HG02798 (cell line): ENCODE results near the gene SLC45A1.
A peak's percentile ranks its signal among the peaks of the same experiment; 100 is the strongest.

Experiments
- ATAC-seq: cut with Tn5 transposase; IDR thresholded peaks from one replicate; pipeline ENCODE4 v1.9.1; 2021; ENCODE audit warnings: mild to moderate bottlenecking; ENCODE audit not compliant: unreplicated experiment, poor library complexity

SLC45A1 gene

DNA sequence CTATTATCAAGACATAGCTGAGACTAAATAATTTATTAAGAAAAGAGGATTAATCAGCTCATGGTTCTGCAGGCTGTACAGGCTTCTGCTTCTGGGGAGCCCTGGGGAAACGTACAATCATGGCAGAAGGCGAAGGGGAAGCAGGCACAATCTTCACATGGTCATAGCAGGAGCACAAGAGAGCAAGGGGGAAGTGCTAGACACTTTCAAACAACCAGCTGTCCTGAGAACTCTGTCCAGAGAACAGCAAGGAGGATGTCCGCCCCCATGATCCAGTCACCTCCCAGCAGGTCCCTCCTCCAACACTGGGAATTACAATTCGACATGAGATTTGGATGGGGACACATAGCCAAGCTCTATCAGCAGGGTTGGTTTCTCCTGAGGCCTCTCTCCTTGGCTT lies 10.3 kb upstream of the SLC45A1 start:
- no peak for ATAC-seq

DNA sequence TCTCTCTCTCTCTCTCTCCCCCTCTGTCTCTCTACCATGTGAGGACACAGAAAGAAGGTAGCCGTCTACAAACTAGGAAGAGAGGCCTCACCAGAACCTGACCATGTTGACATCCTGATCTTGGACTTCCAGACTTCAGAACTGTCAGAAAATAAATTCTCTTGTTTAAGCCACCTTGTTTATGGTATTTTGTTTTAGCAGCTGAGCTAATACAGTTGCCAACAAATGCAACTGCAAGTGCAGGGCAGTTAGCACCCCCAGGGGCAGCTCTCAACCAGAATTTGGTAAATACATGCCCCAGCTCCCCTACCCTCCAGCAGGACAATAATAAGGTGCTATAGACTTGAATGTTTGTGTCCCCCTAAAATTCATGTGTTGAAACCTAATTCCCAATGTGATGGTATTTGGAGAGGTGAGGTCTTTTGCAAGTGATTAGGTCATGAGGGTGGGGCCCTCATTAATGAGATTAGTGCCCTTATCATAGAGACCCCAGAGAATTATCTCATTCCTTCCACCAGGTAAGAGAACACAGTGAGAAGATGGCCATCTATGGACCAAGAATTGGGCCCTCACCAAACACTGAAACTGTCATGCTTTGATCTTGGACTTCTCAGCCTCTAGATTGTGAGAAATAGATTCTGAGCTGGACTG lies 6.7 kb upstream of the SLC45A1 start:
- no peak for ATAC-seq

DNA sequence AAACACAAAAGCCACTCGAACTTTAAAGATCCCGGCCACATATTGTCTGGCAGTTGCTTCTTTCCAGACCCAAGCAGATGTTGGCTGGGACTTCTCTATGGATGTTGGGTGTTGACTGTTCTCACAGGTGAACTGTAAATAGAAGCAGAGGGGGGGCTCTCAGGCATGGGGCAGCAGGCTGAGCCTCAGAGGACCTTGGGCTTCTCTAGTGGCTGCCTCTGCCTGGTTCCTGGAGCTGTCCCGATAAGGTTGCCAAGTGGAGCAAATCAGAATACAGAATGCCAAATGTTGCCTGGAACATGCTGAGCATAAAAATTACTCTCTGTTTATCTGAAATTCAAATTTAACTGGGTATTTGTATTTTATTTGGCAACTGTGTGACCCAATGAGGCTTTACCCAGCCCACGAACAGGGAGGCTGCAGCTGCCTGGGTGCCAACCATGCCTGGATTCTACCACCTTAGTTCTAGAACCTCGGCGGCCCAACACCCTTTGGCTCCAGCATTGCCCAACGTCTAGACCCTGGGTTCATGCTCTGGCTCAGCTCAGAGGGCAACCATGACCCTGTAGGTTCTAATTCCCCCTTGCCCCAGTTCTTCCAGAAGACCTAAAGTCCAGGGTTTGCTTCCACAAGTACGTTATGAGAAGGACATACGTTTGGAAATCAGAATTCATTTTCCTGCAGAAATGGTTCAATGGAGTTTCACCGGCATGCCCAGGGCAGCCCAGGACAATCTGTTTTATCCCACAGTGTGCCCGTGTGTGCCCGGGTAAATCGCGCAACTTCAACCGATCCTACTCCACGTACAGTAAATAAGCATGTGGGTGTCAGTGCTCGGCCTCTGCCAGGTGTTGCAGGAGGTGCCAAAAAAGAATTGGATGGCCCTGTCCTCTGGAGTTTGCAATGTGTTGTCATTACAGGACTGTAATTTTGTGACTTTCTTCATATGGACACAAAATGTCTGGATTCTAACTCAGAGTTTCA lies 5.4 kb upstream of the SLC45A1 start:
- ATAC-seq = no peak

DNA sequence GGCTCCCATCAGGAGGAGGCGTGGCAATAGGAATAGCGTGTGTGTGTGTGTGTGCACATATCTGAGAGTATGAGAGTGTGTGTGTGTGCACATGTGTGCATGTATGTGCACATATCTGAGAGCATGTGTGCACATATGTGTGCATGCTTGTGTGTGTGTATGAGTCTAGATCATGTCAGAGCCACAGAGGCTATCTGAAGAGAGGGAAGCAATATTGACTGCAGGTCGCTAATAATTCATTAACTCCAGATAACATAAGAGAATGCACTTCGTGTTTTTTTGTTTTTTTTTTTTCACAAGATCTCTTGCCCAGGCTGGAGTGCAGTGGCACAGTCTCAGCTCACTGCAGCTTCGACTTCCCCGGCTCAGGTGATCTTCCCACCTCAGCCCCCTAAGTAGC lies 4.7 kb upstream of the SLC45A1 start:
- no peak for ATAC-seq

DNA sequence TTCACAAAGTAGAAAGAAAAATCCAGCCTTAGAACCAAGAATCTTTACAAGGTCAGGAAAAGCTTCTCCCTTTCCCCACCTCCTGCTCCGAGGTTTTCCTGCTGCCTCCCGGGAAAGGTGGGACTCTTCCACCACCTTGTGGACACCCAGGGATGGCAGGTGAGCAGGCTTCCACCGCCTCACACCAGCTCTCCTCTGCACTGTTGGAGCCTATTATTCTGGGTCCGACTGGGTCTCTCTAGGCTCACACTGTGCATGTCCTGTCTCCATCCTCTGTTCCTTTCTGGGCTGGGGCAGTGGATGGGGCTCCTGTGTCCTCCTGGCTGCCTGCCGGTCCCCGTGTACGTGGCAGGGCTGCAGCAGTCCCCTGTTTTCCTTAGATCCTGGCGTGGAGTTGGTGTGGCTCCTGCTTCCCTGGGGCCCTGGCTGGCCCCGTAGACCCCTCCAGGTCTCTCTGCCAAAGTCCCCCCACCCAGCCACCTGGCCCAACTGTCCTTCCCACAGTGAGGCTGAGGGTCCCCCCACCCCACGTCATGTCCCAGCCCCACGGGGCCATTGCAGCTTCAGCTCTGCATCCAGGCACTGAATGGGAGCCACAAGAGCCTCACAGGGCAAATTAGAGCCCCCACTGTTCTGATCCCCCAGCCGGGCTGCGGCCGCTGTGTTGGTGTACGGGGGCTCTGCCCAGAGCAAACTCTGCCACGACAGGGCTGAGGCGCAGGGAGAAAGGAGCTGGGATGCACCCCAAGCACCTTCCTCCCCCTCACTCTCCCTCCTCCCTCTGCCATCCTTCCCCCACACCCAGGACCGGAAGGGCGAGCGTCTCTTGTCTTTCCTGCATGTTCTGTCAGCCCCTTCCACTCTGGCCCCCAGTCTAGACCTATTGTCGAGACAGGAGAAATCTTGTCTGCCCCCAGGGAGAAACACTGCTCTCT lies 3.3 kb upstream of the SLC45A1 start:
- ATAC-seq = no peak

DNA sequence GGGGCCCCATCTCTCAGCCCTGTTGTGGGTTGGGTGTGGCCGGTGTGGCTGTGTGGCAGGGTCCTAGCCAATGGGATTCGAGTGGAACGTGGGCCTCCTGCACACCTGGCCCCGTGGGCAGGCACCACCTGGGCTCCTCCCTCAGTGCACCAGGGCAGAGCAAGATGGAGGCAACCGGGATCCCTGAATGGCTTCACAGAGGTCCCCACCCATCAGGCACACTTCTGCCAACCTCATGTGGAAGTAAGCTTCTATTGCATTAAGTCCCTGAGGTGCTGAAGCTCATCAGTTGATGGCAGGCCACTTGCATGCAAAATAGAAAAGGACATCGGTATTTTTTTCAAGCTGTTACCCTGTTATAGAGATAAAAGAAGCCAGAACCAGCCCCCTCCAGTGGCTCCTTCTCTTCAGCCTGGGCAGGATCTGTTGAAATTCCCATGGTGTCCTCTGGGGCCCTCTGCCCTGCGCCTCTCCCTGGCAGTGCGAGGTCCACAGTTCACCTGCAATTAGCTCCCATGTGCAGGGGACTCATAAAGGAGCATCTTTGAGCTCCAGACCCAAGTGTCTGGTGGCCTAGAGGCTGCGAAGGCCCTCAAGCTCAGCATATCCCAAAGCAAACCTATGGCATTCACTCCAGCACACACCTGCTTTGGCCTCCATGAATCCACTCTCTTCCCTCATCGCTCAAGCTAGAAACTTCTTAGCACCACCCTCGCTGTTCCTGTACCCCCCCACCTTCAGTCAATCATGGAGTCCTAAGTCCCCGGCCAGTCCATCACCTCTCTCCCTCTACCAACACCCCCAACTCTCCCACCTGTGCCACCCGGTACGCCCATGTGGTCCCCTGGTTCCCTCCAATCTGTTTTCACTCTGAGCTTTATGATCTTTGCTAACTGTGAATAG lies 2.1 kb upstream of the SLC45A1 start:
- ATAC-seq = no peak

DNA sequence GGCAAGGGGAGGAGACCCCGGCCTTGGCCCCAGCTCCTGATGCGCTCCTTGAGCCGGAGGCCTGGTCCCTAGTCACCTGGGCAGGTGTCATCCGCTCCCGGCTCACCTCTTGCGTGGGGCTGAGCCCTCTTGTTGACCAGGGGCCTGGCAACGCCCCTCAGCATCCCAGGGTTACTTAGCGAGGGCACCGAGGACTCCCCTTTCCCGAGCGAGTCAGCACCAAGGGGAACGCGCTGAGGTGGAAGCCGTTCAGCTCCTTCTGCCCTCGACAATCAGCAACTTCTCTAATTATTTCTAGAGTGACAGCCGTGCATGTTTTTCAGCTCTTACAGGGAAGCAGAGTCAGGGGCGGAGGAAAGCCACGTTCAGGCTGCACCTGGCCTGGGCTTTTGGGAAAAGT lies 522 bp downstream of the SLC45A1 start:
- peak; percentile 12 for ATAC-seq

DNA sequence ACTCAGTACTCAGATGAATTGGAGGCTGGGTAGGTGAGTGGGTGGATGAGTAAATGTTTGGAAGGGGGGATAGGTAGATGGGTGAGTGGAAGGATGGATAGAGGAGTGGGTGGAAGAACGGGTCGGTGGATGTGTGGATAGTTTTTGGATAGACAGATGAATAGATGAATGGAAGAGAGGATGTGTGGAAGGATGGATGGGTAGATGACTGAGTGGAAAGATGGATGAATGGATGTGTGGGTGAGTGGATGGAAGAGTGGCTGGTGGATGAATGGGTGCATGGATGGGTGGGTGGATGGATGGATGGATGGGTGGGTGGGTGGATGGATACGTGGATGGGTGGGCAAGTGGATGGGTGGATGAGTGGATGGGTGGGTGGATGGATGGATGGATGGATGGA lies 3.7 kb downstream of the SLC45A1 start:
- ATAC-seq = no peak

DNA sequence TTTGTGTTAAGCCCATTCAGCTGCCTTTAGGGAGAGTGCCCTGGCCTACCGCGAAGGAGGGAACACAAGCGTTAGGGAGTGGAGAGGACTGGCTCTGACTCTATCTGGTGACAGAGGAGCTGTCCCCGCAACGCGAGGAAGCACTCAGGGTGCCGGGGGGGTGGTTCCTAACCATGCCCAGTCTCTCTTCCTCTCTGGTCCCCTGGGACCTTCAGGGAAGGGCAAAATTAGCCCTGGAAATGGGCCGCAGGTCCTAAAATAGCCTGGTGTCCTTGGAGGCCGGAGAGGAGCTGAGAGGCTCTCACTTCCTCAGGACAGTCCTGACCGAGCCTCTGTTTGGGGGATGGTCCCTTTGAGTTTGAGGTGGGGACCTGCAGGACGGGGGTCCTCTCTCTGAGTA lies 5.8 kb downstream of the SLC45A1 start:
- no peak for ATAC-seq

DNA sequence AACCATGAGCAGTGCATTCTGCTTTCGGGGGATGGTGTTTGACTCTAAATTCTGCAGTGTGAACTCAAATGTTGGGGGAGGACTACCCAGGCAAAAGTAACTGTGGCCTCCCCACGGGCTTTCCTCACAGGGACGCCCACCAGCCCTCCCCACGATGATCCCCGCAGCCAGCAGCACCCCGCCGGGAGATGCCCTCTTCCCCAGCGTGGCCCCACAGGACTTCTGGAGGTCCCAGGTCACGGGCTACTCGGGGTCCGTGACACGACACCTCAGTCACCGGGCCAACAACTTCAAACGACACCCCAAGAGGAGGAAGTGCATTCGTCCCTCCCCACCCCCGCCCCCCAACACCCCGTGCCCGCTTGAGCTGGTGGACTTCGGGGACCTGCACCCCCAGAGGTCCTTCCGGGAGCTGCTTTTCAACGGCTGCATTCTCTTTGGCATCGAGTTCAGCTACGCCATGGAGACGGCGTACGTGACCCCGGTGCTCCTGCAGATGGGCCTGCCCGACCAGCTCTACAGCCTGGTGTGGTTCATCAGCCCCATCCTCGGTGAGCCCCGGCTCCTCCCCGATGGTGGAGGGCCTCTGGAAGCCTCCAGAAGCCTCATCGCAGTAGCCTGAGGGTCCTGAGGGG lies 6.4 kb downstream of the SLC45A1 start:
- ATAC-seq = no peak

DNA sequence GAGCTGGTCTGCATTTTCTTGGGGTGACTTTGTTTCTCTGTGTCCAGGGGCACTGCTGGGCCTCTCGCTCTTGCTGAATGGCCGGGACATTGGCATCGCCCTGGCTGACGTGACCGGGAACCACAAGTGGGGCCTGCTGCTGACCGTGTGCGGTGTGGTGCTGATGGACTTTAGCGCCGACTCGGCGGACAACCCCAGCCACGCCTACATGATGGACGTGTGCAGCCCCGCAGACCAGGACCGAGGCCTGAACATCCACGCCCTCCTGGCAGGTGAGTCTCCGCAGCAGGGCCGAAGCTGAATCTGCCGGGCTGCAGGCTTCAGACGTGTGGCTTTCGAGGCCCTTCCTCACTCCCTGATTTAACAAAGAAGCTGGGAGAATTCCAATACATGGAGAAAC lies 7.9 kb downstream of the SLC45A1 start:
- ATAC-seq = no peak

DNA sequence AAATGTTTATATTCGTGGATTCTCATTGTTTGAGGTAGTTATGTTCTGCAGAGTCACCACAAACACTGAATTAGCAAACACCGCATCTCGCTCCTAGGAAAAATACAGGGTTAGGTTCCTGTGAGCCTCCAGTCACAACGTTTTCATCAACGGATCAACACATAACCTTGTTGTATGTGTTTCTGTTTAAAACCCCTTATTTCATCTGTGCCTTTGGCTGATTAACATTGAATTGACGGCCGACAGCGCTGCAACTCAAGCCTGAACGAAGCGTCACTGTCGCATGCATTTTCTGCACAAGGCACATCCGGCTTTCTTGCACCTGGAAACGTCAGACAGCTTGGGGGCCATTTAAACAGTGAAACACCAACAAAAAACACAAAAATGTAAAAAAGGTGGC lies 8.4 kb downstream of the SLC45A1 start:
- ATAC-seq = no peak

DNA sequence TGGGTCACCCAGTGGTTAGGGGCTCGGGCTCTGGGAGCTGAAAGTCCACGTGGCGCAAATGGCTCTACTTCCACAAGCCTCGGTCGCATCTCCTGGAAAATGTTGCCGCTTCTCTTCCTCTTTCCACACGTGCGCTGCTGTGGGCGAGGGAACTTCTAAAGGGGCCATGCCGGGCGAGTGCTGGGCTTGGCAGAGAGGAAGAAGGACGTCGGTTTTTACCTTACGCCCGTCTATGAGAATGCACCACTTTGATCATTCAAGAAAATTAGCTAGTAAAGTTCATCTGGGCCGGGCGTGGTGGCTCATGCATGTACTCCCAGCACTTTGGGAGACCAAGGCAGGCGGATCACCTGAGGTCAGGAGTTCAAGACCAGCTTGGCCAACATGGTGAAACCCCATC lies 10.4 kb downstream of the SLC45A1 start:
- ATAC-seq = no peak

DNA sequence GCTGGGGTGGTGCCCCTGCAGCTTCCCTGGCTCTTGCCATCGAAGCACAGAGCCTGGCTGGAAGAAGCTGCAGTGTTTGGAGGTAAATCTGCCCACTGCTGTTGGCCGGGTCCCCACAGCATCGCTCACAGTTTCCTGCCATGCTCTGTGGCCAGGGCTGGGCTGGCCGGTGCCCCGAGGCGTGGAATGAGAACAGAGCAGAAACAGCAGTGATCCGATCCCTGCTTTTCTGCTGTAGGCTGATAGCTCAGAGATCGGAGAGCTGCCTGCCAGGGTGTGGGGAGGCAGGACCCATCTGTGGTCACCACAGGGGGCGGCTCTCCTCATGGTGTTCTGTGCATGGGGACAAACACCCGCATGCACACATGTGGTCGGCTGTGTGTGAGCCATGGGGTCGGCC lies 11.5 kb downstream of the SLC45A1 start:
- no peak for ATAC-seq

DNA sequence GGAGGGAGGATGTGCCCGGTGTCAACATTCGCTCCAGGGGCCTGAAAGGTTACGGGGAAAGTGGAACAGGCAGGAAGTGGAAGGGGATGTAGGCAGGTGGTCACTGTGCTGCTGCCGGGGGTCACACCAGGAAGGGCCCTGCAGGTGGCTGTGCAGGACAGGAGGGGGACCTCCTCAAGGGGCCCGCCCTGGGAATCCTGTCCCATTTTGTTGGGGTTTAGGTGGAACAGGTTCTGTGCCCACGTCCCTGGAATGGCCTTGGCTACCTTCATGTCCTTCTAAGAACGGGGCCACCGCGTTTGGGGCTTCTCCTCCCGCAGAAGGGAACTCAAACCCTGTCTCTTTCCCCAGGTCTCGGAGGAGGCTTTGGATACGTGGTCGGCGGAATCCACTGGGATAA lies 11.9 kb downstream of the SLC45A1 start:
- ATAC-seq = no peak

DNA sequence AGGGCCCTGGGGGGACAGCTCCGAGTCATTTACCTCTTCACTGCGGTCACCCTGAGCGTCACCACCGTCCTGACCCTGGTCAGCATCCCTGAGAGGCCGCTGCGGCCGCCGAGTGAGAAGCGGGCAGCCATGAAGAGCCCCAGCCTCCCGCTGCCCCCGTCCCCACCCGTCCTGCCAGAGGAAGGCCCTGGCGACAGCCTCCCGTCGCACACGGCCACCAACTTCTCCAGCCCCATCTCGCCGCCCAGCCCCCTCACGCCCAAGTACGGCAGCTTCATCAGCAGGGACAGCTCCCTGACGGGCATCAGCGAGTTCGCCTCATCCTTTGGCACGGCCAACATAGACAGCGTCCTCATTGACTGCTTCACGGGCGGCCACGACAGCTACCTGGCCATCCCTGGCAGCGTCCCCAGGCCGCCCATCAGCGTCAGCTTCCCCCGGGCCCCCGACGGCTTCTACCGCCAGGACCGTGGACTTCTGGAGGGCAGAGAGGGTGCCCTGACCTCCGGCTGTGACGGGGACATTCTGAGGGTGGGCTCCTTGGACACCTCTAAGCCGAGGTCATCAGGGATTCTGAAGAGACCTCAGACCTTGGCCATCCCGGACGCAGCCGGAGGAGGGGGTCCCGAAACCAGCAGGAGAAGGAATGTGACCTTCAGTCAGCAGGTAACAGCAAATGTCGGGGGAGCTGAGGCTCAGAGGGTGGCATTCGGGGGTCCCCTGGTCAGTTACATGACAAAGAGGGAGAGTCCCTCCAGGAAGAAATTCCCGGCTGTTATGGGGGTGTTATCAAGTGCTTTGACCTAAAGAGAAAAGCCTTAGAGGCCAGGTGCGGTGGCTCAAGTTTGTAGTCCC lies 12.6 kb downstream of the SLC45A1 start:
- no peak for ATAC-seq

DNA sequence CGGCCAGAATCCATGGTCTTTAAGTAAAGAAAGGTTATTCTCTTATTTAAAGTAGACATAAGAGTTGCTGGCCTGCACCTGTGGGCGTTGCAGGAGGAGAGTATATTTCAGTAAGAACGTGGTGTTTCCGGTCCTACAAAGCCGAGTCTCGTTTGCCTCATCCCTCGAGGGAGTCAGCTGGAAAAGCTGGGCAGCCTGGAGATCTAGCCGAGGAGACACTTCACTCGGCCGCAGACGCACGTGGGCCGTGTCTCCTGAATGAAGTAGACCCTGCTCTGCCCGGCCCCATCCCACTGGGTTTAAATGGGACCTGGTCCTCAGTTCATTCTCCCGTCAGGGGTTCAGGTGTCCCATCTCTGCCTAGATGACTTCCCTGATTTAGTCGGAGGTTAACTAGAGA lies 14.9 kb downstream of the SLC45A1 start:
- no peak for ATAC-seq

DNA sequence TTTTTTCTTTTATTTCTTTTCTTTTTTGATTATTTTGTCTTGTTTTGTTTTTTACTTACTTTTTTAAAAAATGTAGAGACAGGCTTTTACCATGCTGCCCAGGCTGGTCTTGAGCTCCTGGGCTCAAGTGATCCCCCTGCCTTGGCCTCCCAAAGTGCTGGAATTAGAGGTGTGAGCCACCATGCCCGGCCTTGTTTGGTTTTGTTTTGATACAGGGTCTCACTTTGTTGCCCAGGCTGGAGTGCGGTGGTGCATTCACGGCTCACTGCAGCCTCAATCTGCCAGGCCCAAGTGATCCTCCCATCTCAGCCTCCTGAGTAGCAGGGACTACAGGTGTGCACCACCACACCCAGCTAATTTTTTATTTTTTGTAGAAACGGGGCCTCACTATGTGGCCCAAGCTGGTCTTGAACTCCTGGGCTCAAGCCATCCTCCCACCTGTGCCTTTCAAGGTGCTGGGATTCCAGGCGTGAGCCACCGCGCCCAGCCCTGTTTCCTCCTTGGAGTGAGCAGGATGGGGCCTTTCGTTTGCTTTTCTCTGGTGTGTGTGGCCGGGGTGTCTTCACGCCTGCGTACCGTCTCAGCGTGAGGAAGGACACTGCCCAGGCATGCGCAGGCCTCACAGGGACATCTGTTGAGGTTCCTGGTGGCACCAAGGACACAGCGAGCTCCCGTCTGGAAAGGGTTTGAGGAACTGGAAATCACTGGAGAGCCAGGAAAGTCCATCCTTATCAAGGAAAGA lies 15.5 kb downstream of the SLC45A1 start:
- ATAC-seq = no peak
